CD4-positive, alpha-beta memory T cell (primary cell): ENCODE measurements around the gene MSH3. TPM values are rescaled to one million over a fixed set of nuclear protein-coding genes. Genes with fewer than 3 reads are reported as not detected.
"Not testable (repeated sequence)": the region's sequence is repeated elsewhere in the genome, so short reads cannot be mapped to it uniquely, and the experiment has no call there.

Experiments used
- CTCF ChIA-PET: fragments of 350-600 bp; sonication (Branson Sonifier 250); formaldehyde crosslinking; loops from one replicate; lab custom pipeline; 2021; ENCODE audit warnings: inconsistent platforms; ENCODE audit not compliant: partially characterized antibody; lab: Charles Lee
- POLR2A ChIA-PET: fragments of 350-600 bp; sonication (Branson Sonifier 250); formaldehyde crosslinking; loops from one replicate; lab custom pipeline; 2021; ENCODE audit not compliant: partially characterized antibody; lab: Charles Lee
- DNase-seq, 5 donors: peaks; one replicate each; pipeline versions ENCODE4 v3.0.0 to v3.0.0-alpha.2; 2020 to 2022; ENCODE audit warnings: mixed read lengths in 1 of 5
- H3K27ac ChIP-seq: one replicate; pipeline ENCODE4 v1.7.0; 2013; ENCODE audit warnings: low read depth, low read length
- H3K27me3 ChIP-seq: 2 replicates; pipeline ENCODE4 v1.7.0; 2013; ENCODE audit warnings: mild to moderate bottlenecking, low read length, moderate library complexity; ENCODE audit not compliant: insufficient read depth
- H3K36me3 ChIP-seq: 2 replicates; pipeline ENCODE4 v1.7.0; 2013; ENCODE audit warnings: mild to moderate bottlenecking, low read length, moderate library complexity; ENCODE audit not compliant: insufficient read depth
- H3K4me1 ChIP-seq: 2 replicates; pipeline ENCODE4 v1.7.0; 2013; ENCODE audit warnings: mild to moderate bottlenecking, low read length, moderate library complexity; ENCODE audit not compliant: insufficient read depth
- H3K4me3 ChIP-seq, 2 donors: one replicate each; pipeline ENCODE4 v1.7.0; 2013; ENCODE audit warnings: low read length in 2 of 2, mild to moderate bottlenecking in 1 of 2
- H3K9me3 ChIP-seq, 2 donors: one replicate each; pipeline ENCODE4 v1.7.0; 2013; ENCODE audit warnings: low read length in 2 of 2, control low read depth in 1 of 2; ENCODE audit not compliant: control insufficient read depth in 1 of 2
- H3K27ac Mint-ChIP-seq, 7 donors: one replicate each; pipeline ENCODE4 v1.8.0; 2020 to 2021; ENCODE audit warnings: mixed read lengths in 7 of 7, mild to moderate bottlenecking in 6 of 7, inconsistent platforms in 3 of 7, moderate library complexity in 3 of 7
- H3K27me3 Mint-ChIP-seq, 2 donors: one replicate each; pipeline ENCODE4 v1.8.0; 2020 to 2021; ENCODE audit warnings: mixed read lengths in 2 of 2
- H3K36me3 Mint-ChIP-seq, 2 donors: one replicate each; pipeline ENCODE4 v1.8.0; 2020 to 2021; ENCODE audit warnings: mixed read lengths in 2 of 2, inconsistent platforms in 1 of 2, mild to moderate bottlenecking in 1 of 2
- H3K4me1 Mint-ChIP-seq, 4 donors: one replicate each; pipeline ENCODE4 v1.8.0; 2020 to 2021; ENCODE audit warnings: mixed read lengths in 4 of 4, mild to moderate bottlenecking in 1 of 4
- H3K4me3 Mint-ChIP-seq, 8 donors: one replicate each; pipeline ENCODE4 v1.8.0; 2020 to 2021; ENCODE audit warnings: mixed read lengths in 8 of 8, mild to moderate bottlenecking in 7 of 8, moderate library complexity in 6 of 8, inconsistent platforms in 3 of 8
- H3K9me3 Mint-ChIP-seq, 8 donors: one replicate each; pipeline ENCODE4 v1.8.0; 2020 to 2021; ENCODE audit warnings: mixed read lengths in 8 of 8, mild to moderate bottlenecking in 5 of 8, inconsistent platforms in 3 of 8, moderate library complexity in 1 of 8
- intact Hi-C: fragments of 100-400 bp; cut with micrococcal nuclease; formaldehyde crosslinking; loops from one replicate; pipeline ENCODE4 v1.15.1; 2023
- polyA plus RNA-seq, 2 donors: library from polyadenylated mRNA; unstranded; fragments of 300-500 nt; fragmentation: Illumina TruSeq; gene quantifications; one replicate each; pipeline ENCODE4 v1.2.3, GENCODE V29; 2021
- total RNA-seq, 2 experiments: library from RNA; stranded (reverse); gene quantifications; one replicate each; pipeline ENCODE4 v1.2.3, GENCODE V29; 2021

Gene MSH3
- total and polyA plus RNA-seq, 4 experiments from 2014 or later: 14.3 to 17.1 (median 15.3) TPM

DNA sequence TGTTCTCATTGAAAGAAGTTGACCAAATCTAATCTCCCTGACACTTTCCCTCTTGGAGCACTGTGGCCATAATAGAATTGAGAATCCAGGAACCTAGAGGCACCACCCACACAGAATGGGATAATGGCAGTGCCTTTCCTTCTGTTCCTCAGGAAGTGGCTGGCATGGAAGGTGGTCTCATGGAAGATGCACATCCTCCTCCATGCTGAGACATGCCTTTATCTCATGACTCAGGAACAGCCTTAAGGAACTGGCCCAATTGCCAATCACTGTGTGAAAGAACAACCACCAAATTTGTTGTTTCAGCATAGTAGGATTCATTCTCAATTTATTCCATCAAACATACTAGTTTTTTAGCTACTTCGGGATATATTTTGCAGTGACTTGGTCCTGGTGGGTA, 168.2 kb downstream of the MSH3 start:
- no peaks in the 10 kb centered on the region for H3K4me1 ChIP-seq

GRCh38 chr5:80824159-80824558, 169.7 kb downstream of the MSH3 start:
- POLR2A ChIA-PET, H3K27ac ChIP-seq, H3K4me3 Mint-ChIP-seq, H3K27me3 ChIP-seq, DNase-seq, intact Hi-C loops, H3K4me1 ChIP-seq, H3K4me3 ChIP-seq, CTCF ChIA-PET, H3K9me3 ChIP-seq, H3K27me3 Mint-ChIP-seq, H3K27ac Mint-ChIP-seq, H3K4me1 Mint-ChIP-seq, H3K36me3 ChIP-seq: not testable (repeated sequence)
- H3K36me3 Mint-ChIP-seq: peaks cover 57 to 72% of the 10 kb centered on the region in 2 donors
- H3K9me3 Mint-ChIP-seq: peaks cover 0 to 32% (median 12%) of the 10 kb centered on the region in 8 donors

More for the DNA sequence above, 168.2 kb downstream of the MSH3 start:
- Histone ChIP-seq H3K27ac (no peak overlapping the region), H3K36me3 (no peaks in the 10 kb centered on the region), H3K4me3 (no peak overlapping the region), H3K9me3 (no peaks in the 10 kb centered on the region), H3K27me3 (no peaks in the 10 kb centered on the region)
- CTCF ChIA-PET: no interaction called here
- H3K27me3 Mint-ChIP-seq: no peaks in the 10 kb centered on the region
- no peaks in the 10 kb centered on the region for H3K4me1 Mint-ChIP-seq
- peaks cover 52 to 56% of the 10 kb centered on the region in 2 donors for H3K36me3 Mint-ChIP-seq
- no peak overlapping the region for H3K27ac Mint-ChIP-seq
- no peak for DNase-seq
- no peak overlapping the region for H3K4me3 Mint-ChIP-seq
- POLR2A ChIA-PET: no interaction called here
- intact Hi-C loops: no loop called here
- peaks cover 0 to 17% (median 2%) of the 10 kb centered on the region in 8 donors for H3K9me3 Mint-ChIP-seq

DNA sequence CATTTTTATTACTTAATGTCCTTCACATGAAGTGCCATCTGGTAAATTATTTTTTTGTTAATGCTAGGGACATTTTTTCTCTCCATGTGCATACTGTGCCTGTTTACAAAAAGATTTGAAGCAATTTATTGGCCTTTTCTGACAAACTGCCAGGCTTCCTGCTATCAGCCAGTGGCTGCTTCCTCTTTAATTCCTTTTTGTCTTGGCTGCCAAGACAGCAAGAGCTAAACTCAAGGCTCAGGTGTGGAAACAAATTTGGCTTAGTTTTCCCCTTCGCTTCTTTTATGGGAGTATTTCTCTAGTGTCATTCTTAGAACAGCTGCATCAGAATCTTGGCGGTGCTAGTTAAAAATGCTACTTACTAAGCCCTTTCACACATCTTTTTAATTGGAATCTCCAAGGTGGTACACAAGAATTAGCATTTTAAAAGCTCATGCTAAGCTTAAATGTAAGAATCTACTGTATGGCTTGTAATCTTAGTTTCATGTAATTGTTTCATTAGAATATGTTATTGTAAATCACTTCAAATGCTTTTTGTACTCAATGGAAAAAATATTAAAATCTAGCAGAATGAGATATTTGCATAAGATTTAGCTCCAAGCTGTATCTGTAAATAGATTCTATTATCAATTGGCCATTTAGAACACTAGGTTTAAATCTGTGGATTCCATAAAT, 171.5 kb downstream of the MSH3 start:
- H3K4me3 ChIP-seq: no peak overlapping the region
- intact Hi-C loops: no loop called here
- no peak for DNase-seq
- no peak overlapping the region for H3K27ac ChIP-seq
- no peaks in the 10 kb centered on the region for H3K9me3 ChIP-seq
- no peaks in the 10 kb centered on the region for H3K4me1 ChIP-seq
- ChIA-PET CTCF (no interaction called here), POLR2A (no interaction called here)
- H3K9me3 Mint-ChIP-seq: peaks cover 0 to 39% (median 16%) of the 10 kb centered on the region in 8 donors
- H3K27ac Mint-ChIP-seq: no peak overlapping the region
- no peak overlapping the region for H3K4me3 Mint-ChIP-seq
- no peaks in the 10 kb centered on the region for H3K27me3 ChIP-seq
- H3K4me1 Mint-ChIP-seq: no peaks in the 10 kb centered on the region
- H3K36me3 ChIP-seq: no peaks in the 10 kb centered on the region
- H3K36me3 Mint-ChIP-seq: peaks cover 56 to 76% of the 10 kb centered on the region in 2 donors
- H3K27me3 Mint-ChIP-seq: no peaks in the 10 kb centered on the region

- no peaks in the 10 kb centered on the region for H3K27me3 ChIP-seq
- POLR2A ChIA-PET: no interaction called here
- no peaks in the 10 kb centered on the region for H3K9me3 ChIP-seq
These were observed 180.3 kb downstream of the MSH3 start for GRCh38 chr5:80834710-80835109.

GRCh38 chr5:80835128-80835527, 180.7 kb downstream of the MSH3 start:
- Histone ChIP-seq H3K9me3 (no peaks in the 10 kb centered on the region), H3K4me3 (no peak overlapping the region), H3K36me3 (no peaks in the 10 kb centered on the region), H3K27me3 (no peaks in the 10 kb centered on the region), H3K4me1 (no peaks in the 10 kb centered on the region), H3K27ac (no peak overlapping the region)
- Mint-ChIP-seq H3K4me1 (peaks cover 0 to 8% (median 3%) of the 10 kb centered on the region in 4 donors), H3K27me3 (no peaks in the 10 kb centered on the region), H3K4me3 (no peak overlapping the region), H3K9me3 (peaks cover 0 to 2% (median 0%) of the 10 kb centered on the region in 8 donors), H3K27ac (no peak overlapping the region), H3K36me3 (peaks cover 15 to 20% of the 10 kb centered on the region in 2 donors)
- intact Hi-C loops: no loop called here
- ChIA-PET CTCF (no interaction called here), POLR2A (no interaction called here)
- no peak for DNase-seq

More at GRCh38 chr5:80834710-80835109, 180.3 kb downstream of the MSH3 start:
- intact Hi-C loops: no loop called here
- Histone ChIP-seq H3K4me1 (no peaks in the 10 kb centered on the region), H3K27ac (no peak overlapping the region), H3K4me3 (no peak overlapping the region), H3K36me3 (no peaks in the 10 kb centered on the region)
- no peaks in the 10 kb centered on the region for H3K27me3 Mint-ChIP-seq
- H3K9me3 Mint-ChIP-seq: peaks cover 0 to 6% (median under 1%) of the 10 kb centered on the region in 8 donors
- no peak overlapping the region for H3K27ac Mint-ChIP-seq
- H3K4me1 Mint-ChIP-seq: peaks cover 0 to 8% (median 3%) of the 10 kb centered on the region in 4 donors
- H3K4me3 Mint-ChIP-seq: no peak overlapping the region
- peaks cover 16 to 24% of the 10 kb centered on the region in 2 donors for H3K36me3 Mint-ChIP-seq
- CTCF ChIA-PET: no interaction called here
- no peak for DNase-seq

- no peak overlapping the region for H3K4me3 ChIP-seq
- no peaks in the 10 kb centered on the region for H3K27me3 ChIP-seq
- no peaks in the 10 kb centered on the region for H3K4me1 ChIP-seq
- ChIA-PET CTCF (no interaction called here), POLR2A (no interaction called here)
- Mint-ChIP-seq H3K36me3 (peaks cover 16 to 24% of the 10 kb centered on the region in 2 donors), H3K9me3 (peaks cover 0 to 6% (median under 1%) of the 10 kb centered on the region in 8 donors), H3K4me1 (peaks cover 0 to 8% (median 5%) of the 10 kb centered on the region in 4 donors), H3K27me3 (no peaks in the 10 kb centered on the region), H3K4me3 (no peak overlapping the region), H3K27ac (peak overlapping the region in 4 of 7 donors; percentile 1 to 42 (median 12))
- no peaks in the 10 kb centered on the region for H3K36me3 ChIP-seq
- H3K27ac ChIP-seq: no peak overlapping the region
- no peak for DNase-seq
- intact Hi-C loops: no loop called here
- no peaks in the 10 kb centered on the region for H3K9me3 ChIP-seq
These were observed 183.2 kb downstream of the MSH3 start for GRCh38 chr5:80837679-80838078.

GRCh38 chr5:80841026-80841797, 186.8 kb downstream of the MSH3 start:
- H3K27me3 ChIP-seq, H3K36me3 ChIP-seq, H3K9me3 ChIP-seq, intact Hi-C loops, H3K27ac Mint-ChIP-seq, POLR2A ChIA-PET, H3K4me1 ChIP-seq, H3K4me3 ChIP-seq, DNase-seq, H3K4me3 Mint-ChIP-seq, H3K27ac ChIP-seq, CTCF ChIA-PET, H3K27me3 Mint-ChIP-seq: not testable (repeated sequence)
- Mint-ChIP-seq H3K36me3 (peaks cover 28 to 45% of the 10 kb centered on the region in 2 donors), H3K9me3 (peaks cover 0 to 16% (median 2%) of the 10 kb centered on the region in 8 donors), H3K4me1 (peaks cover 5 to 34% (median 12%) of the 10 kb centered on the region in 4 donors)
